AG10803 (cell line): ENCODE results near the gene TSPAN2.
"Not testable (repeated sequence)": the region's sequence is repeated elsewhere in the genome, so short reads cannot be mapped to it uniquely, and the experiment has no call there.

Experiments
- DNase-seq: peaks from one replicate; pipeline ENCODE4 v3.0.0; 2010; ENCODE audit warnings: low read depth
- H3K4me3 ChIP-seq: 2 replicates; pipeline ENCODE4 v1.5.1; 2011; ENCODE audit warnings: mild to moderate bottlenecking, low read length, control low read depth
- TF ChIP-seq, protein P1 (sequence below): conservative IDR thresholded peaks from 2 replicates; pipeline ENCODE4 v1.5.1; 2011; ENCODE audit warnings: mild to moderate bottlenecking, low read length, control low read depth, inconsistent platforms

The TSPAN2 gene

DNA sequence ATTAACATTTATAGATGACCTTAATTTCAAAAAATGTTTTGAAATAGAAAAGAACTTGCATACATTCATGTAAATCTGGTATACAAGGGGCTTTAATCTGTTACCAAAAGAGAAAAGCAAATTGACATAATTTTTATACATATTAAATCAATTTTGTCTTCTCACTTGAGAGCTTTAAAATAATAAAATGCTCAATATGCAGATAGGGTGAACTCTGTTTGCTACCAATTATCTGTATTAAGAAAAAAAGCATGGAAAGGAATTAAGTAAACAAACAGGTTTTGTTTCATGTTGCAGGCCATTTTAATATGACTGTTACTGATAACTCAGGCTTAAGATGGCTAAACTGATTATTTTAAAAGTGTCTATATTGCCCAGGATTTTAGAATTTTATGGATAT lies 65.7 kb downstream of the TSPAN2 start:
- no peak for DNase-seq
- H3K4me3 ChIP-seq = no peak overlapping the region
- TF ChIP-seq, protein P1, sequence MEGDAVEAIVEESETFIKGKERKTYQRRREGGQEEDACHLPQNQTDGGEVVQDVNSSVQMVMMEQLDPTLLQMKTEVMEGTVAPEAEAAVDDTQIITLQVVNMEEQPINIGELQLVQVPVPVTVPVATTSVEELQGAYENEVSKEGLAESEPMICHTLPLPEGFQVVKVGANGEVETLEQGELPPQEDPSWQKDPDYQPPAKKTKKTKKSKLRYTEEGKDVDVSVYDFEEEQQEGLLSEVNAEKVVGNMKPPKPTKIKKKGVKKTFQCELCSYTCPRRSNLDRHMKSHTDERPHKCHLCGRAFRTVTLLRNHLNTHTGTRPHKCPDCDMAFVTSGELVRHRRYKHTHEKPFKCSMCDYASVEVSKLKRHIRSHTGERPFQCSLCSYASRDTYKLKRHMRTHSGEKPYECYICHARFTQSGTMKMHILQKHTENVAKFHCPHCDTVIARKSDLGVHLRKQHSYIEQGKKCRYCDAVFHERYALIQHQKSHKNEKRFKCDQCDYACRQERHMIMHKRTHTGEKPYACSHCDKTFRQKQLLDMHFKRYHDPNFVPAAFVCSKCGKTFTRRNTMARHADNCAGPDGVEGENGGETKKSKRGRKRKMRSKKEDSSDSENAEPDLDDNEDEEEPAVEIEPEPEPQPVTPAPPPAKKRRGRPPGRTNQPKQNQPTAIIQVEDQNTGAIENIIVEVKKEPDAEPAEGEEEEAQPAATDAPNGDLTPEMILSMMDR = no peak

DNA sequence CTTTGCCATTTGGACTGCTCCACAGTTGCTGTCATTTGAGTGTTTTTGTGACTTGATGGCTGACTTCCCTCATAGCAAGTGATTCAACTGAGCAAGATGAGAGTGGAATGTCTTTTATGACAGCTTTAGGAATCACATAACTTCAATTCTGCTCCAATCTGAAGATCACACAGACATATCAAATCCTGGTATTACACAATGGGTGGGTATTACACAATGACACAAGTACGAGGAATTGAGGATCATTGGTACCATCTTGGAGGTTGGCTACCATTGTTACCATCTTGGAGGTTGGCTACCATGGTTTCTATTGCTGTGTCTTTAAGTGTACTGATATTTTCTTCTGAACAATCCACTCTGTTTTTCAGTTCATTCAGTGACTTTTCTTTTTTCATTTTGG lies 68.2 kb downstream of the TSPAN2 start:
- no peak for DNase-seq
- no peak overlapping the region for H3K4me3 ChIP-seq
- TF ChIP-seq, protein P1 = no peak

DNA sequence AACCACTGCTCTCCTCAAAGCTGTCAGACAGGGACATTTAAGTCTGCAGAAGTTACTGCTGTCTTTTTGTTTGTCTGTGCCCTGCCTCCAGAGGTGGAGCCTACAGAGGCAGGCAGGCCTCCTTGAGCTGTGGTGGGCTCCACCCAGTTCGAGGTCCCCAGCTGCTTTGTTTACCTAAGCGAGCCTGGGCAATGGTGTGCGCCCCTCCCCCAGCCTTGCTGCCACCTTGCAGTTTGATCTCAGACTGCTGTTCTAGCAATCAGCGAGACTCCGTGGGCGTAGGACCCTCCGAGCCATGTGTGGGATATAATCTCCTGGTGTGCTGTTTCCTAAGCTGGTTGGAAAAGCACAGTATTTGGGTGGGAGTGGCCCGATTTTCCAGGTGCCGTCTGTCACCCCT lies 69.8 kb downstream of the TSPAN2 start:
- DNase-seq, H3K4me3 ChIP-seq: not testable (repeated sequence)

DNA sequence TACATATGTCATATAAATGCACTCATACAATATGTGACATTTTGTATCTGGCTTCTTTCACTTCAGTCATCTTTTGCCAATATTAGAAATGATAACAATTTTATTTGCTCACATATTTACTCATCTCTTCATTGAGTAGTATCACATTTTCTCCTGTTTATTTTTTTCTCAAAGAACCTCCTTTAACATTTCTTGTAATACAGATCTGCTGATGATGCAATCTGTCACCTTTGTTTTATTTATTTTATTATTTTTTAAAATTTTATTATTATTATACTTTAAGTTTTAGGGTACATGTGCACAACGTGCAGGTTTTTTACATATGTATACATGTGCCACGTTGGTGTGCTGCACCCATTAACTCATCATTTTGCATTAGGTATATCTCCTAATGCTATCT lies 75.5 kb downstream of the TSPAN2 start:
- DNase-seq = no peak
- no peak overlapping the region for H3K4me3 ChIP-seq
- TF ChIP-seq, protein P1 = no peak

DNA sequence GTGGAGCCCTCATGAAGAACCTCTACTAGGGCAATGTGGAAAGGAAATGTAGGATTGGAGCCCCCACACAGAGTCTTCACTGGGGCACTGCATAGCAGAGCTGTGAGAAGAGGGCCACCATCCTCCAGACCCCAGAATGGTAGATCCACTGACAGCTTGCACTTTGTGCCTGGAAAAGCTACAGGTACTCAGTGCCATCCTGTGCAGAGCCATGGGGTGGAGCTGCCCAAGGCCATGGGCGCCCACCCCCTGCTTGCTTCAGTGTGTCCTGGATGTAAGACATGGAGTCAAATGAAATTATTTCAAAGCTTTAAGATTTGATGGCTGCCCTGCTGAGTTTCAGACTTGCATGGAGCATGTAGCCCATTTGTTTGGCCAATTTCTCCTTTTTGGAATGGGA lies 76.9 kb downstream of the TSPAN2 start:
- TF ChIP-seq, protein P1 = no peak
- H3K4me3 ChIP-seq = no peak overlapping the region
- no peak for DNase-seq

DNA sequence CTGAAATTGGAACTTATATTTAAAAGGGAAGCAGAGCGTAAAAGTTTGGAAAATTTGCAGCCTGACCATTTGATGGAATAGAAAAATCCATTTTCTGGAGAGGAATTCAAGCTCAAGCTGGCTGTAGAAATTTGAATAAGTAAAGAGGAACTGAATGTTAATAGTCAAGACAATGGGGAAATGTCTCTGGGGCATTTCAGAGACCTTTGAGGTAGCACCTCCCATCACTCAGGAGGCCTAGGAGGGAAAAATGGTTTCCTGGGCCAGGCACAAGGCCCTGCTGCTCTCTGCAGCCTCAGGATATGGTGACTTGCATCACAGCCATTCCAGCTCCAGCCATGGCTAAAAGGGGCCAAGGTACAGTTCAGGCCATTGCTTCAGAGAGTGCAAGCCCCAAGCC lies 77.3 kb downstream of the TSPAN2 start:
- no peak for DNase-seq
- TF ChIP-seq, protein P1 = no peak
- no peak overlapping the region for H3K4me3 ChIP-seq

DNA sequence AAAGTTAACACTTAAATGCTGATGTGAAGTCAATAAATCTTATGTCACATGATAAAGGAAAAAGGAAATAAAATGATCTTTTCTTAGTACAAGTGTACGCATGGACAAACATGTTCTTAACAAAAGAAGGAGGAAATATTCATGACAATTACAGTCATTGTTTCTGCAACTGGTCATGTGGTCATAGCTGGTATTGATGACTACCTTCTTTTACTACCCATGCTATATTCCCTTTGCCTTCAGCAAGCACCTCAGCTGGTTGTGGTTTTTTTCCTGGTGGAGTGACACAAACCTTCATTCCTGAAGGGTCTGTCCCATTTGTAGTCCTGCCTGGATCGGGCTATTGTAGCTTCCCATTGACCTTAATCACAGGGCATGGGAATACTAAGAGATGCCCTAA lies 83.1 kb downstream of the TSPAN2 start:
- no peak overlapping the region for H3K4me3 ChIP-seq
- TF ChIP-seq, protein P1 = no peak
- DNase-seq = no peak
